HFFc6 (cell line): ENCODE data around the gene GALNT7. TPM values are rescaled to one million over a fixed set of nuclear protein-coding genes. Genes with fewer than 3 reads are reported as not detected.

Experiments
- DNase-seq: peaks from one replicate; pipeline ENCODE4 v3.0.0-alpha.2; 2018
- H3K27ac Mint-ChIP-seq: 2 replicates; pipeline ENCODE4 v1.8.0; 2020; ENCODE audit warnings: mild to moderate bottlenecking, mixed read lengths
- H3K27me3 Mint-ChIP-seq: 2 replicates; pipeline ENCODE4 v1.8.0; 2021; ENCODE audit warnings: mild to moderate bottlenecking, moderate library complexity, mixed read lengths; ENCODE audit not compliant: insufficient read depth
- H3K36me3 Mint-ChIP-seq: 2 replicates; pipeline ENCODE4 v1.8.0; 2021; ENCODE audit warnings: low read depth, mixed read lengths
- H3K4me1 Mint-ChIP-seq: 2 replicates; pipeline ENCODE4 v1.8.0; 2020; ENCODE audit warnings: low read depth, mixed read lengths
- H3K4me3 Mint-ChIP-seq: 2 replicates; pipeline ENCODE4 v1.8.0; 2020; ENCODE audit warnings: mild to moderate bottlenecking, moderate library complexity, mixed read lengths
- H3K9me3 Mint-ChIP-seq: 2 replicates; pipeline ENCODE4 v1.8.0; 2020; ENCODE audit warnings: mild to moderate bottlenecking, mixed read lengths
- CTCF ChIP-seq: fragments of 200-600 bp; sonication (generic); IDR thresholded peaks from 2 replicates; pipeline ENCODE4 v1.5.0; 2021; ENCODE audit warnings: antibody characterized with exemption, mild to moderate bottlenecking
- total RNA-seq, 6 experiments: library from RNA; stranded (reverse); fragmentation: NEBNext Ultra II Directional; extraction: Animal tissue kit (Norgen Biotek cat#: 25700); gene quantifications; 2 replicates in 1 of 6; 3 replicates in 5 of 6; pipeline ENCODE4 v1.2.3, GENCODE V29; 2021

GALNT7 gene
- total RNA-seq, 6 experiments from 2014 or later, result 10.9 to 24.3 (median 23.0) TPM

- H3K36me3 Mint-ChIP-seq, result peaks cover 5% of the 10 kb centered on the region; the same call in 1 of the 2 replicates
- H3K27ac Mint-ChIP-seq, result no peak overlapping the region
These were observed 30.9 kb downstream of the GALNT7 start for GRCh38 chr4:173199553-173199952.

GRCh38 chr4:173200103-173200884 is 31.7 kb downstream of the GALNT7 start:
- DNase-seq, result no peak
- Mint-ChIP-seq H3K9me3 (no peaks in the 10 kb centered on the region), H3K27ac (no peak overlapping the region), H3K27me3 (no peaks in the 10 kb centered on the region; the same call in 1 of the 2 replicates), H3K4me3 (no peak overlapping the region), H3K36me3 (peaks cover 5% of the 10 kb centered on the region; the same call in 1 of the 2 replicates), H3K4me1 (peaks cover 11% of the 10 kb centered on the region; the same call in 1 of the 2 replicates)
- TF ChIP-seq CTCF, result no peak

More at GRCh38 chr4:173199553-173199952, 30.9 kb downstream of the GALNT7 start:
- Mint-ChIP-seq H3K4me1 (peaks cover 11% of the 10 kb centered on the region; the same call in 1 of the 2 replicates), H3K27me3 (no peaks in the 10 kb centered on the region; the same call in 1 of the 2 replicates), H3K4me3 (no peak overlapping the region), H3K9me3 (no peaks in the 10 kb centered on the region)
- no peak for TF ChIP-seq CTCF
- no peak for DNase-seq

DNA sequence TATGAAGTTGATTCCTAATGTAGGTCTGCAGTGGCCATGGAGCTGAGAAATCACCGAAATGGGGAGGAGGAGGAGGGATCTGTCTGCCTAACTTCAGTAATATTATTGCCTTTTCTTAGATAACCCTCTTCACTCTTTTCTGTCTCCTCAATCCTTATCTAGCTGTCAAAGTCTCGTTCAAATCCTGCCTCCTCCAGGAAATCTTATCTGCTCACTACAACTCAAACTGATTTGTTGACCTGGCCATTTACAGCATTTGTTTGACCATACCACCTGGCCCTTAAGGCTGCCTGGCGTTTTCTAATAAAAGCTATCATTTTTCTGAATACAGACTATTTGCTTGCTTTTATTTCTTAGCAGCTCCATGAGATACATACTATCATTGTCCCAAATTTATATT is 33.8 kb downstream of the GALNT7 start:
- peaks cover 2% of the 10 kb centered on the region; the same call in 1 of the 2 replicates for H3K27me3 Mint-ChIP-seq
- no peak for DNase-seq
- H3K4me3 Mint-ChIP-seq, result no peak overlapping the region
- peaks cover 5% of the 10 kb centered on the region; the same call in 1 of the 2 replicates for H3K36me3 Mint-ChIP-seq
- H3K27ac Mint-ChIP-seq, result no peak overlapping the region
- 0 out of 2 replicates have a peak, but pooled peaks cover 5% of the 10 kb centered on the region for H3K4me1 Mint-ChIP-seq
- H3K9me3 Mint-ChIP-seq, result no peaks in the 10 kb centered on the region
- TF ChIP-seq CTCF, result no peak

- H3K4me1 Mint-ChIP-seq, result peaks cover 5% of the 10 kb centered on the region; the same call in 1 of the 2 replicates
- no peak for TF ChIP-seq CTCF
- peaks cover 5% of the 10 kb centered on the region; the same call in 1 of the 2 replicates for H3K36me3 Mint-ChIP-seq
- H3K27ac Mint-ChIP-seq, result no peak overlapping the region
- H3K27me3 Mint-ChIP-seq, result peaks cover 2% of the 10 kb centered on the region
- H3K9me3 Mint-ChIP-seq, result no peaks in the 10 kb centered on the region
- DNase-seq, result no peak
- H3K4me3 Mint-ChIP-seq, result no peak overlapping the region
These were observed 37.0 kb downstream of the GALNT7 start for GRCh38 chr4:173205656-173206055.

GRCh38 chr4:173208420-173208819 is 39.8 kb downstream of the GALNT7 start:
- DNase-seq, result no peak
- no peaks in the 10 kb centered on the region for H3K9me3 Mint-ChIP-seq
- TF ChIP-seq CTCF, result no peak
- H3K27me3 Mint-ChIP-seq, result peaks cover 2% of the 10 kb centered on the region
- H3K4me3 Mint-ChIP-seq, result no peak overlapping the region
- H3K4me1 Mint-ChIP-seq, result peaks cover 23% of the 10 kb centered on the region
- peaks cover 5% of the 10 kb centered on the region; the same call in 1 of the 2 replicates for H3K36me3 Mint-ChIP-seq
- no peak overlapping the region for H3K27ac Mint-ChIP-seq
